Loucy (cell line): ENCODE results near the gene PPP1R37.
A peak's percentile ranks its signal among the peaks of the same experiment; 100 is the strongest.

Experiments
- H2AFZ ChIP-seq: fragments of 200-600 bp; sonication (generic); 2 replicates; pipeline ENCODE4 v1.6.0; 2016; ENCODE audit warnings: antibody characterized with exemption, mild to moderate bottlenecking, low read length, moderate library complexity
- H3F3A ChIP-seq: fragments of 200-600 bp; 2 replicates; pipeline ENCODE4 v1.6.0; 2016; ENCODE audit warnings: antibody characterized with exemption, low read depth, mild to moderate bottlenecking
- H3K27me3 ChIP-seq: fragments of 200-600 bp; sonication (generic); 2 replicates; pipeline ENCODE4 v1.6.1; 2014; ENCODE audit warnings: low read length, mild to moderate bottlenecking; ENCODE audit not compliant: insufficient read depth, poor library complexity, severe bottlenecking
- H3K36me3 ChIP-seq: fragments of 200-600 bp; sonication (generic); 2 replicates; pipeline ENCODE4 v1.6.1; 2016; ENCODE audit warnings: low read length; ENCODE audit not compliant: insufficient read depth
- H3K4me1 ChIP-seq: fragments of 200-600 bp; sonication (generic); 2 replicates; pipeline ENCODE4 v1.5.1; 2014; ENCODE audit warnings: low read length, mild to moderate bottlenecking; ENCODE audit not compliant: insufficient read depth, poor library complexity, severe bottlenecking
- H3K4me2 ChIP-seq: fragments of 200-600 bp; sonication (generic); 2 replicates; pipeline ENCODE4 v1.6.0; 2014; ENCODE audit warnings: antibody characterized with exemption, low read length, low read depth, mild to moderate bottlenecking; ENCODE audit not compliant: poor library complexity, severe bottlenecking
- H3K4me3 ChIP-seq: fragments of 200-600 bp; sonication (generic); 2 replicates; pipeline ENCODE4 v1.5.1; 2014; ENCODE audit warnings: low read length, mild to moderate bottlenecking, mixed read lengths; ENCODE audit not compliant: poor library complexity, severe bottlenecking
- H3K79me2 ChIP-seq: fragments of 200-600 bp; sonication (generic); 2 replicates; pipeline ENCODE4 v1.6.1; 2014; ENCODE audit warnings: low read length; ENCODE audit not compliant: insufficient read depth
- H3K9ac ChIP-seq: fragments of 200-600 bp; sonication (generic); 2 replicates; pipeline ENCODE4 v1.6.0; 2014; ENCODE audit warnings: mild to moderate bottlenecking, low read depth, low read length, moderate library complexity; ENCODE audit not compliant: poor library complexity, severe bottlenecking
- H3K9me2 ChIP-seq: fragments of 200-600 bp; sonication (generic); replicated peaks from 2 replicates; pipeline ENCODE4 v1.6.1; 2016; ENCODE audit warnings: low read depth, low read length, mixed read lengths
- H3K9me3 ChIP-seq: fragments of 200-600 bp; sonication (generic); 2 replicates; pipeline ENCODE4 v1.6.1; 2014; ENCODE audit warnings: mild to moderate bottlenecking, antibody characterized with exemption, low read length, low read depth; ENCODE audit not compliant: insufficient read depth
- H4K20me1 ChIP-seq: fragments of 200-600 bp; sonication (generic); 2 replicates; pipeline ENCODE4 v1.6.0; 2014; ENCODE audit warnings: antibody characterized with exemption, low read length, mild to moderate bottlenecking; ENCODE audit not compliant: insufficient read depth, poor library complexity, severe bottlenecking
- EZH2phosphoT487 ChIP-seq: fragments of 200-600 bp; IDR thresholded peaks from 2 replicates; pipeline ENCODE4 v1.6.1; 2018; ENCODE audit warnings: antibody characterized with exemption, mild to moderate bottlenecking, moderate library complexity, borderline replicate concordance
- TF ChIP-seq, protein P1 (sequence below): fragments of 200-600 bp; sonication (generic); conservative IDR thresholded peaks from 2 replicates; pipeline ENCODE4 v1.5.1; 2014; ENCODE audit warnings: mild to moderate bottlenecking, antibody characterized with exemption, low read length

PPP1R37 gene, protein sequence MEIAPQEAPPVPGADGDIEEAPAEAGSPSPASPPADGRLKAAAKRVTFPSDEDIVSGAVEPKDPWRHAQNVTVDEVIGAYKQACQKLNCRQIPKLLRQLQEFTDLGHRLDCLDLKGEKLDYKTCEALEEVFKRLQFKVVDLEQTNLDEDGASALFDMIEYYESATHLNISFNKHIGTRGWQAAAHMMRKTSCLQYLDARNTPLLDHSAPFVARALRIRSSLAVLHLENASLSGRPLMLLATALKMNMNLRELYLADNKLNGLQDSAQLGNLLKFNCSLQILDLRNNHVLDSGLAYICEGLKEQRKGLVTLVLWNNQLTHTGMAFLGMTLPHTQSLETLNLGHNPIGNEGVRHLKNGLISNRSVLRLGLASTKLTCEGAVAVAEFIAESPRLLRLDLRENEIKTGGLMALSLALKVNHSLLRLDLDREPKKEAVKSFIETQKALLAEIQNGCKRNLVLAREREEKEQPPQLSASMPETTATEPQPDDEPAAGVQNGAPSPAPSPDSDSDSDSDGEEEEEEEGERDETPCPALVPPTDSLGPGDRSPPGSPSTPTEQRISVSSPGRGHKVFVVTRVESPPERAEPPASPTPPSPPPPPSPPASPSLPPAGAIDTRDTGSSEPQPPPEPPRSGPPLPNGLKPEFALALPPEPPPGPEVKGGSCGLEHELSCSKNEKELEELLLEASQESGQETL

DNA sequence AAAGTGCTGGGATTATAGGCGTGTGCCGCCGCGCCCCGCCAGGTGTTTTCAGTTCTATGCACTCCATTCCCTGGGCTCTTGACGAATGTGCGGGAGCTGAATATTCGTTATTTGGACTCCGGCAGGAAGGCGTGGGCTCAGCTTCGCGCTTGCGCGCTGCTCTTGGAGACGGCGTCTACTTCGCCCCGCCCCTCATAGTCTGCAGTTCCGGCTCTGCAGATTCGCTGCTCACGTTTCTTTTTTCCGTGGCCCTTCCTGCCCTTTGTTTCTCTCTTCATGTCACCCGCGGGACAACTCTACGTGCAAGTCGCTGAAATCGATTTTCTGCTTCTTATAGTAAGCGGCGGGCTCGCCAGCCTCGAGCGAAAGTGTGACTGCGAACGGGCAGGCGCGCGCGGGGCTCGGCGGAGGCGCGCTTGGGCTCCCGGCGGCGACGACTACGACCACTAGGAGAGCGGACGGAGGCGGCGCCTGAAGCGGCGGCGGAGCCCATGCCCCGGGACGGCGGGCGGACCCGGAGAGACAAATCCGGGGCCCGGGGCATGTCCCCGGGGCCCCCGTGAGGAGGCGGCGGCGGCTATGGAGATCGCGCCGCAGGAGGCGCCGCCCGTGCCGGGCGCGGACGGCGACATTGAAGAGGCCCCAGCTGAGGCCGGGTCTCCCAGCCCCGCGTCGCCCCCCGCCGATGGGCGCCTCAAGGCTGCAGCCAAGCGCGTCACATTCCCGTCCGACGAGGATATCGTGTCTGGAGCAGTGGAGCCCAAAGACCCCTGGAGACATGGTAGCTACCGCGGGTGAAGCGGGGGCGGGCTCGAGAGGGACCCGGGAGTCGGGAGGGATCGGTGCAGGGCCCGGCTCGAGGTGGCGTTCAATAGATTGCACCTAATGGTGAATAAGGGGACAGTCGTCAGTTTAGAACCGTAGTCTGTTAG, at the start of gene PPP1R37:
PPP1R37 (plus strand) TSS at position 433 of the 932 bp plus-strand sequence; CDS start at position 580, 147 bp downstream.
- no peaks in the 10 kb centered on the region for H3F3A ChIP-seq
- peaks cover 40% of the 10 kb centered on the region for H3K4me1 ChIP-seq
- peak within 1 kb of the TSS; percentile 88 for H3K9ac ChIP-seq
- H3K4me2 ChIP-seq = peak within 1 kb of the TSS; percentile 89
- TF ChIP-seq EZH2phosphoT487 = no peak
- TF ChIP-seq, protein P1, sequence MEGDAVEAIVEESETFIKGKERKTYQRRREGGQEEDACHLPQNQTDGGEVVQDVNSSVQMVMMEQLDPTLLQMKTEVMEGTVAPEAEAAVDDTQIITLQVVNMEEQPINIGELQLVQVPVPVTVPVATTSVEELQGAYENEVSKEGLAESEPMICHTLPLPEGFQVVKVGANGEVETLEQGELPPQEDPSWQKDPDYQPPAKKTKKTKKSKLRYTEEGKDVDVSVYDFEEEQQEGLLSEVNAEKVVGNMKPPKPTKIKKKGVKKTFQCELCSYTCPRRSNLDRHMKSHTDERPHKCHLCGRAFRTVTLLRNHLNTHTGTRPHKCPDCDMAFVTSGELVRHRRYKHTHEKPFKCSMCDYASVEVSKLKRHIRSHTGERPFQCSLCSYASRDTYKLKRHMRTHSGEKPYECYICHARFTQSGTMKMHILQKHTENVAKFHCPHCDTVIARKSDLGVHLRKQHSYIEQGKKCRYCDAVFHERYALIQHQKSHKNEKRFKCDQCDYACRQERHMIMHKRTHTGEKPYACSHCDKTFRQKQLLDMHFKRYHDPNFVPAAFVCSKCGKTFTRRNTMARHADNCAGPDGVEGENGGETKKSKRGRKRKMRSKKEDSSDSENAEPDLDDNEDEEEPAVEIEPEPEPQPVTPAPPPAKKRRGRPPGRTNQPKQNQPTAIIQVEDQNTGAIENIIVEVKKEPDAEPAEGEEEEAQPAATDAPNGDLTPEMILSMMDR = no peak
- peak within 1 kb of the TSS; percentile 81 for H3K4me3 ChIP-seq
- H3K9me2 ChIP-seq = no peaks in the 10 kb centered on the region
- no peaks in the 10 kb centered on the region for H3K27me3 ChIP-seq
- H3K9me3 ChIP-seq = no peaks in the 10 kb centered on the region
- peaks cover 50% of the 10 kb centered on the region for H3K79me2 ChIP-seq
- peak within 1 kb of the TSS; percentile 80 for H2AFZ ChIP-seq
- H3K36me3 ChIP-seq = peaks cover 19% of the 10 kb centered on the region; the same call in 1 of the 2 replicates
- peaks cover 43% of the 10 kb centered on the region for H4K20me1 ChIP-seq

DNA sequence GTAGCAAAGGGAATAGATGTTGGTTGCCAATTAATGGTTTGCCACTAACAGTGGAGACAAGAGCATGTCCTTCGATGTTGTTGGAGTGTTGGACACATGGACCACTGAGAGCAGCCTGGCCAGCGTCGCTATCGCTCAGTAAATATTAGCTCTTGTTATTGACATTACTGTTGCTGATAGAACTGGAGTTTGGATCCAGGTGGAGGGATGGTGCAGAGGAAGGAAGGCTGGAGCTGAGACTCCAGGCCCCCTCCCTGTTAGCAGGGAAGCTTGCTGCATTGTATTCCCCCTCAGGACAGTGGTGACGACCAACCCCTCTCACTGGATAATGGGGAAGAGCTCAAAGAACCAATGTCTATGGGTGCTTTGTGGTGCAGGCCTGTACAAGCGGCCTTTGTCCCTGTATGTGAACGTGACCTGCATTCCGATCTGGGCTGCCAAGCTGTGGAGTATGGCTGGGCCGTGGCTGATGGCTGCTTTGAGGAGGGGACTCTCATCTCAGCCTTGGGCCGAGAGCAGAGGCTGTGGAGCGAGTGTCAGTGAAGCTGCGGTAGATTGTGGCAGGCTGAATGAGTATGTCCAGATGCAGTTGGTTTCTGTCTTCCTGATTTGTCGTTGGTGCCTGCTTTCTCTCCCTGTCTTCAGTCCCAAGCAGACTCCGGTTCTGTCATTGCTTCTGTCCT, 47.2 kb upstream of the PPP1R37 start:
- no peaks in the 10 kb centered on the region for H3K27me3 ChIP-seq
- H3K4me1 ChIP-seq = peaks cover 9% of the 10 kb centered on the region
- TF ChIP-seq, protein P1 = no peak
- no peak for TF ChIP-seq EZH2phosphoT487
- H3K36me3 ChIP-seq = peaks cover 34% of the 10 kb centered on the region; the same call in 1 of the 2 replicates
- no peak overlapping the region for H2AFZ ChIP-seq
- H3K79me2 ChIP-seq = peaks cover 94% of the 10 kb centered on the region
- no peaks in the 10 kb centered on the region for H3K9me3 ChIP-seq
- peaks cover 61% of the 10 kb centered on the region for H4K20me1 ChIP-seq
- H3K9me2 ChIP-seq = no peaks in the 10 kb centered on the region
- H3K4me2 ChIP-seq = peak overlapping the region; percentile 7
- no peak overlapping the region for H3K9ac ChIP-seq
- no peak overlapping the region for H3K4me3 ChIP-seq
- no peaks in the 10 kb centered on the region for H3F3A ChIP-seq

DNA sequence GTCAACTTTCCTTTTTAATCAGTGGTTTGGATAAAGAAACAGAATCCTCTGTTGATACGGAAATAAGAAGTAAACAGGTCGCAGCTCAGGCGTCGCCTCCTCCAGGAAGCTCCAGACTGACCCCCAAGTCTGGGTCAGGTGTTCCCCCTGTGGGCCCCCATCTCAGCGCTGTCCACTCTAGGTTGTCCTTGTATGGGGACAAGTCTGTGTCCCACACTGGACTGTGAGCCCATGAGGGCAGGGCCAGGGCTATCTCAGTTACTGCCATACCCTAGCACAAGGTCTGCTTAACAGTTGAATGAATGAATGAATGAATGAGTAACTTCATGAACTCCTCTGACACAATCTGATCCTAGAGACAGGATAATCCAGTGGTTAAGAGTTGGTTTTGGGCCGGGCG, 46.6 kb upstream of the PPP1R37 start:
- H3K4me2 ChIP-seq = no peak overlapping the region
- peaks cover 4% of the 10 kb centered on the region for H3K4me1 ChIP-seq
- TF ChIP-seq, protein P1 = no peak
- no peak for TF ChIP-seq EZH2phosphoT487
- no peaks in the 10 kb centered on the region for H3K27me3 ChIP-seq
- no peak overlapping the region for H3K9ac ChIP-seq
- H3F3A ChIP-seq = no peaks in the 10 kb centered on the region
- H4K20me1 ChIP-seq = peaks cover 57% of the 10 kb centered on the region
- no peak overlapping the region for H3K4me3 ChIP-seq
- H3K9me2 ChIP-seq = no peaks in the 10 kb centered on the region
- no peaks in the 10 kb centered on the region for H3K9me3 ChIP-seq
- H3K79me2 ChIP-seq = peaks cover 94% of the 10 kb centered on the region
- no peak overlapping the region for H2AFZ ChIP-seq
- peaks cover 32% of the 10 kb centered on the region; the same call in 1 of the 2 replicates for H3K36me3 ChIP-seq
